ENCODE data around the gene CLDN24. TPM values are rescaled to one million over a fixed set of nuclear protein-coding genes. Genes with fewer than 3 reads are reported as not detected.

CLDN24 gene
- total RNA-seq, 1 experiment from 2014 or later, result not detected

DNA sequence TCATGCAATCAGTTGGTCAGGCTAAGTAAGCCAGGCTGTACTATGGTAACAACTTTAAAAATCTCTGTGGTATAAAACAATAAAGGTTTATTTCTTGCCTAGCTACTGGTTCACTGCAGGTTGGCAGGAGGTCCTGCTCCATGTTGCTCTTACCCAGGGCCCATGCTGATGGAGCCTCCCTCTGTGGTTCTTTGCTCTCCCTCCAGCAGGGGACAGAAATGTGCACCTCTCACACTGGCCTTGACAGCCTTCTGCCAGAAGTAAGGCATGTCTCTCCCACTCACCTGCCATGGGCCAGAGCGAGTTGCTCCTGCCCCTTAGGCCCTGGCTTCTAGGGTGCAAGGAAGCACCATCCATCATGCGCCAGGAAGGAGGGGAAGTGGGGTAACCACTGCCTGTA is 33.3 kb downstream of the CLDN24 start:
- POLR2A ChIA-PET, result no interaction called here
- CTCF ChIA-PET, result no interaction called here
- ATAC-seq, result no peak

DNA sequence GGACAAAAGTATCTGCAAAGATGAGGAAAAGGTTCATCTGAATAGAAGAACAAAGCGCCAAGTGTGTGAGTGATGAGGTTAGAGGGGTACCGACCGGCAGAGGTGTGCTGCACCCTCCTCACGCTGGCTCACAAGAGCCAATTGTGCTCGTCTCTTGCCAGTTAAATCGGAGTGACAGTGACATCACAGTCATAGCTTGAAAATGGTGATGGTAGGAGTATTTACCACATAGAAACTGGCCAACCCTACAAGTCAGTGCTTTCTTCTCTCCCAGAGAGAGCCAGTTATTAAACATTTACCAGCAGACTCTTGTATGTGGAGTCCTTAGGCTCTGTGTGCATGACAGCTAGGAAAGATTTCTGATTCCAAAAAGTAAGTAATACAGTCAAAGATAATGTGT is 34.5 kb downstream of the CLDN24 start:
- Histone ChIP-seq H3K4me3 (ENCODE audit: low read depth in 2 of 2, low read length in 2 of 2) (no peak overlapping the region), H3K36me3 (ENCODE audit: control insufficient read depth, insufficient read depth, low read length) (peaks cover 5% of the 10 kb centered on the region), H3K9me3 (ENCODE audit: control insufficient read depth, insufficient read depth, low read depth, low read length) (no peaks in the 10 kb centered on the region), H3K27ac (ENCODE audit: low read length) (no peak overlapping the region), H3K27me3 (ENCODE audit: control insufficient read depth, insufficient read depth, low read length) (no peaks in the 10 kb centered on the region), H3K4me1 (ENCODE audit: control insufficient read depth, insufficient read depth, low read length) (no peaks in the 10 kb centered on the region)
- DNase-seq (ENCODE audit: low read depth, low spot score) (no peak), ATAC-seq (0 out of 2 replicates have a peak, but pooled peaks have one; percentile 21)
- no TSS peak for BruUV-seq (replicated peaks)
- POLR2A ChIA-PET, result no interaction called here
- intact Hi-C loops (cut with micrococcal nuclease; ENCODE audit: unreplicated experiment), result no loop called here
- no peak for TF ChIP-seq SIN3A (IDR thresholded peaks at IDR 0.05; ENCODE audit: borderline replicate concordance, insufficient read depth, low read depth, low read length)
- no peak for TF ChIP-seq POLR2AphosphoS5 (IDR thresholded peaks at IDR 0.05; ENCODE audit: low read depth, low read length)
- in situ Hi-C loops (cut with HindIII; ENCODE audit: low pct_unique_long_range_greater_than_20kb, low sequenced_read_pairs), result no loop called here
- CTCF ChIA-PET, result no interaction called here

More for the DNA sequence above, 33.3 kb downstream of the CLDN24 start:
- no peaks in the 10 kb centered on the region for H3K27me3 ChIP-seq (ENCODE audit: control insufficient read depth, insufficient read depth, low read length)
- TF ChIP-seq, protein P1, sequence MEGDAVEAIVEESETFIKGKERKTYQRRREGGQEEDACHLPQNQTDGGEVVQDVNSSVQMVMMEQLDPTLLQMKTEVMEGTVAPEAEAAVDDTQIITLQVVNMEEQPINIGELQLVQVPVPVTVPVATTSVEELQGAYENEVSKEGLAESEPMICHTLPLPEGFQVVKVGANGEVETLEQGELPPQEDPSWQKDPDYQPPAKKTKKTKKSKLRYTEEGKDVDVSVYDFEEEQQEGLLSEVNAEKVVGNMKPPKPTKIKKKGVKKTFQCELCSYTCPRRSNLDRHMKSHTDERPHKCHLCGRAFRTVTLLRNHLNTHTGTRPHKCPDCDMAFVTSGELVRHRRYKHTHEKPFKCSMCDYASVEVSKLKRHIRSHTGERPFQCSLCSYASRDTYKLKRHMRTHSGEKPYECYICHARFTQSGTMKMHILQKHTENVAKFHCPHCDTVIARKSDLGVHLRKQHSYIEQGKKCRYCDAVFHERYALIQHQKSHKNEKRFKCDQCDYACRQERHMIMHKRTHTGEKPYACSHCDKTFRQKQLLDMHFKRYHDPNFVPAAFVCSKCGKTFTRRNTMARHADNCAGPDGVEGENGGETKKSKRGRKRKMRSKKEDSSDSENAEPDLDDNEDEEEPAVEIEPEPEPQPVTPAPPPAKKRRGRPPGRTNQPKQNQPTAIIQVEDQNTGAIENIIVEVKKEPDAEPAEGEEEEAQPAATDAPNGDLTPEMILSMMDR (IDR thresholded peaks at IDR 0.05), result no peak
- TF ChIP-seq POLR2AphosphoS5 (IDR thresholded peaks at IDR 0.05; ENCODE audit: low read depth, low read length) (no peak), SIN3A (IDR thresholded peaks at IDR 0.05; ENCODE audit: borderline replicate concordance, insufficient read depth, low read depth, low read length) (no peak), TCF7L2 (IDR thresholded peaks at IDR 0.05; ENCODE audit: low read depth, low read length) (no peak)
- TF ChIP-seq, protein P2, sequence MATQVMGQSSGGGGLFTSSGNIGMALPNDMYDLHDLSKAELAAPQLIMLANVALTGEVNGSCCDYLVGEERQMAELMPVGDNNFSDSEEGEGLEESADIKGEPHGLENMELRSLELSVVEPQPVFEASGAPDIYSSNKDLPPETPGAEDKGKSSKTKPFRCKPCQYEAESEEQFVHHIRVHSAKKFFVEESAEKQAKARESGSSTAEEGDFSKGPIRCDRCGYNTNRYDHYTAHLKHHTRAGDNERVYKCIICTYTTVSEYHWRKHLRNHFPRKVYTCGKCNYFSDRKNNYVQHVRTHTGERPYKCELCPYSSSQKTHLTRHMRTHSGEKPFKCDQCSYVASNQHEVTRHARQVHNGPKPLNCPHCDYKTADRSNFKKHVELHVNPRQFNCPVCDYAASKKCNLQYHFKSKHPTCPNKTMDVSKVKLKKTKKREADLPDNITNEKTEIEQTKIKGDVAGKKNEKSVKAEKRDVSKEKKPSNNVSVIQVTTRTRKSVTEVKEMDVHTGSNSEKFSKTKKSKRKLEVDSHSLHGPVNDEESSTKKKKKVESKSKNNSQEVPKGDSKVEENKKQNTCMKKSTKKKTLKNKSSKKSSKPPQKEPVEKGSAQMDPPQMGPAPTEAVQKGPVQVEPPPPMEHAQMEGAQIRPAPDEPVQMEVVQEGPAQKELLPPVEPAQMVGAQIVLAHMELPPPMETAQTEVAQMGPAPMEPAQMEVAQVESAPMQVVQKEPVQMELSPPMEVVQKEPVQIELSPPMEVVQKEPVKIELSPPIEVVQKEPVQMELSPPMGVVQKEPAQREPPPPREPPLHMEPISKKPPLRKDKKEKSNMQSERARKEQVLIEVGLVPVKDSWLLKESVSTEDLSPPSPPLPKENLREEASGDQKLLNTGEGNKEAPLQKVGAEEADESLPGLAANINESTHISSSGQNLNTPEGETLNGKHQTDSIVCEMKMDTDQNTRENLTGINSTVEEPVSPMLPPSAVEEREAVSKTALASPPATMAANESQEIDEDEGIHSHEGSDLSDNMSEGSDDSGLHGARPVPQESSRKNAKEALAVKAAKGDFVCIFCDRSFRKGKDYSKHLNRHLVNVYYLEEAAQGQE (IDR thresholded peaks at IDR 0.05; ENCODE audit: insufficient read depth in 1 of 2, low read depth in 2 of 2, low read length in 1 of 2), result no peak
- H3K36me3 ChIP-seq (ENCODE audit: control insufficient read depth, insufficient read depth, low read length), result no peaks in the 10 kb centered on the region; the same call in 1 of the 2 replicates
- BruUV-seq (replicated peaks), result no TSS peak
- H3K4me1 ChIP-seq (ENCODE audit: control insufficient read depth, insufficient read depth, low read length), result no peaks in the 10 kb centered on the region
- DNase-seq (ENCODE audit: low read depth, low spot score), result no peak
- in situ Hi-C loops (cut with HindIII; ENCODE audit: low pct_unique_long_range_greater_than_20kb, low sequenced_read_pairs), result no loop called here
- H3K27ac ChIP-seq (ENCODE audit: low read length), result no peak overlapping the region
- no peaks in the 10 kb centered on the region for H3K9me3 ChIP-seq (ENCODE audit: control insufficient read depth, insufficient read depth, low read depth, low read length)
- intact Hi-C loops (cut with micrococcal nuclease; ENCODE audit: unreplicated experiment), result no loop called here
- H3K4me3 ChIP-seq (ENCODE audit: low read depth in 2 of 2, low read length in 2 of 2), result no peak overlapping the region

GRCh38 chr4:183287309-183287659 is 34.9 kb downstream of the CLDN24 start:
- no peaks in the 10 kb centered on the region for H3K9me3 ChIP-seq (ENCODE audit: control insufficient read depth, insufficient read depth, low read depth, low read length)
- no peaks in the 10 kb centered on the region for H3K27me3 ChIP-seq (ENCODE audit: control insufficient read depth, insufficient read depth, low read length)
- ATAC-seq, result no peak
- CTCF ChIA-PET, result no interaction called here
- H3K36me3 ChIP-seq (ENCODE audit: control insufficient read depth, insufficient read depth, low read length), result peaks cover 8% of the 10 kb centered on the region
- POLR2A ChIA-PET, result no interaction called here
- no peak overlapping the region for H3K27ac ChIP-seq (ENCODE audit: low read length)
- H3K4me3 ChIP-seq (ENCODE audit: low read depth in 2 of 2, low read length in 2 of 2), result no peak overlapping the region
- H3K4me1 ChIP-seq (ENCODE audit: control insufficient read depth, insufficient read depth, low read length), result no peaks in the 10 kb centered on the region
- no peak for DNase-seq (ENCODE audit: low read depth, low spot score)
- intact Hi-C loops (cut with micrococcal nuclease; ENCODE audit: unreplicated experiment) (no loop called here), in situ Hi-C loops (cut with HindIII; ENCODE audit: low pct_unique_long_range_greater_than_20kb, low sequenced_read_pairs) (no loop called here)
- BruUV-seq (replicated peaks), result no TSS peak
- TF ChIP-seq, protein P1 (IDR thresholded peaks at IDR 0.05), result no peak
- TF ChIP-seq, protein P2 (IDR thresholded peaks at IDR 0.05; ENCODE audit: insufficient read depth in 1 of 2, low read depth in 2 of 2, low read length in 1 of 2), result no peak
- TF ChIP-seq POLR2AphosphoS5 (IDR thresholded peaks at IDR 0.05; ENCODE audit: low read depth, low read length) (no peak), SIN3A (IDR thresholded peaks at IDR 0.05; ENCODE audit: borderline replicate concordance, insufficient read depth, low read depth, low read length) (no peak), TCF7L2 (IDR thresholded peaks at IDR 0.05; ENCODE audit: low read depth, low read length) (no peak)

Measured in Panc1 (cell line).